GM23248 (cell line): Measurements from ENCODE around the gene USP19. TPM values are rescaled to one million over a fixed set of nuclear protein-coding genes. Genes with fewer than 3 reads are reported as not detected.

Source experiments
- DNase-seq: peaks from one replicate; pipeline ENCODE4 v3.0.0-alpha.2; 2015
- H2AFZ ChIP-seq: fragments of 200-600 bp; sonication (generic); 2 replicates; pipeline ENCODE4 v1.6.1; 2016; ENCODE audit warnings: antibody characterized with exemption
- H3F3A ChIP-seq: fragments of 200-600 bp; sonication (generic); 2 replicates; pipeline ENCODE4 v1.6.1; 2016; ENCODE audit warnings: mild to moderate bottlenecking, antibody characterized with exemption, mixed run types; ENCODE audit not compliant: insufficient read depth
- H3K27ac ChIP-seq: fragments of 200-600 bp; sonication (generic); 2 replicates; pipeline ENCODE4 v1.5.1; 2016; ENCODE audit warnings: mild to moderate bottlenecking
- H3K27me3 ChIP-seq: fragments of 200-600 bp; sonication (generic); replicated peaks from 2 replicates; pipeline ENCODE4 v1.6.1; 2016; ENCODE audit warnings: mild to moderate bottlenecking; ENCODE audit not compliant: insufficient read depth
- H3K36me3 ChIP-seq: fragments of 200-600 bp; sonication (generic); 2 replicates; pipeline ENCODE4 v1.6.1; 2016; ENCODE audit warnings: low read depth, mild to moderate bottlenecking
- H3K4me1 ChIP-seq: fragments of 200-600 bp; sonication (generic); 2 replicates; pipeline ENCODE4 v1.6.1; 2016; ENCODE audit warnings: mild to moderate bottlenecking; ENCODE audit not compliant: insufficient read depth
- H3K4me2 ChIP-seq: fragments of 200-600 bp; sonication (generic); one replicate; pipeline ENCODE4 v1.6.1; 2016; ENCODE audit warnings: mild to moderate bottlenecking; ENCODE audit not compliant: unreplicated experiment
- H3K4me3 ChIP-seq: fragments of 200-600 bp; sonication (generic); 2 replicates; pipeline ENCODE4 v1.5.1; 2016; ENCODE audit warnings: mild to moderate bottlenecking
- H3K79me2 ChIP-seq: fragments of 200-600 bp; sonication (generic); 2 replicates; pipeline ENCODE4 v1.6.1; 2016; ENCODE audit warnings: mild to moderate bottlenecking; ENCODE audit not compliant: insufficient read depth
- H3K9ac ChIP-seq: fragments of 200-600 bp; sonication (generic); 2 replicates; pipeline ENCODE4 v1.6.1; 2016; ENCODE audit warnings: mild to moderate bottlenecking
- H3K9me2 ChIP-seq: fragments of 200-600 bp; sonication (generic); 2 replicates; pipeline ENCODE4 v1.6.1; 2016; ENCODE audit warnings: mixed run types, mild to moderate bottlenecking, moderate library complexity; ENCODE audit not compliant: insufficient read depth
- H3K9me3 ChIP-seq: fragments of 200-600 bp; sonication (generic); one replicate; pipeline ENCODE4 v1.6.1; 2017; ENCODE audit warnings: low read depth
- H4K20me1 ChIP-seq: fragments of 200-600 bp; sonication (generic); 2 replicates; pipeline ENCODE4 v1.6.0; 2016; ENCODE audit not compliant: insufficient read depth
- EZH2 ChIP-seq: fragments of 200-600 bp; sonication (generic); IDR thresholded peaks from 2 replicates; pipeline ENCODE4 v1.6.1; 2018; ENCODE audit warnings: antibody characterized with exemption, mild to moderate bottlenecking; ENCODE audit not compliant: insufficient read depth, poor library complexity, severe bottlenecking
- EZH2phosphoT487 ChIP-seq: fragments of 200-600 bp; sonication (generic); IDR thresholded peaks from 2 replicates; pipeline ENCODE4 v1.6.1; 2018; ENCODE audit warnings: antibody characterized with exemption, moderate library complexity, mild to moderate bottlenecking, low read depth; ENCODE audit not compliant: insufficient read depth
- WGBS, 2 experiments: methylation state at CpG; one replicate each; pipeline ENCODE4 v1.1.6; 2015 to 2017; ENCODE audit warnings: low lambda C conversion rate in 2 of 2, low coverage in 1 of 2; ENCODE audit errors: missing lambda C conversion rate in 2 of 2; 5-methylcytosine and 5-hydroxymethylcytosine counted together
- in situ Hi-C: fragments of 300-500 bp; cut with MboI; formaldehyde crosslinking; loops from 2 replicates; pipeline ENCODE4 v1.15.0; 2020
- polyA plus RNA-seq: library from polyadenylated mRNA; unstranded; fragments of >200 nt; fragmentation: Nextera tagmentation; extraction: Ambion mirVana; gene quantifications from 2 replicates; pipeline ENCODE4 v1.2.1, GENCODE V29; 2016
- total RNA-seq: library from RNA; depleted of rRNA; stranded (reverse); fragments of >200 nt; shearing (Covaris generic); gene quantifications from 2 replicates; pipeline ENCODE4 v1.2.3, GENCODE V29; 2014

Gene USP19
- total and polyA plus RNA-seq, 2 experiments from 2014 or later, result 17.0 to 31.6 TPM

- H3K79me2 ChIP-seq, result peaks cover 39% of the 10 kb centered on the region
- H2AFZ ChIP-seq, result peak within 1 kb of the TSS; percentile 100
- in situ Hi-C loops, result loop anchor here (25.0 kb wide), 1 partner anchor 271 kb away; the partner anchor contains the start of gene NICN1
Measured at GRCh38 chr3:49165771-49166751, 45.4 kb upstream of the USP19 start, which contains the start of gene CCDC71. Gene CCDC71 (minus strand): TSS chr3:49166331. CDS start chr3:49164208, 2,123 bp downstream.

GRCh38 chr3:49164983-49165720 is 44.5 kb upstream of the USP19 start:
- peaks cover 39% of the 10 kb centered on the region for H3K79me2 ChIP-seq
- H4K20me1 ChIP-seq, result no peaks in the 10 kb centered on the region
- peak overlapping the region; percentile 94 for H3K4me3 ChIP-seq
- no peaks in the 10 kb centered on the region; the same call in 1 of the 2 replicates for H3K36me3 ChIP-seq
- no peaks in the 10 kb centered on the region for H3F3A ChIP-seq
- H2AFZ ChIP-seq, result no peak overlapping the region
- peak overlapping the region; percentile 48 for H3K27ac ChIP-seq
- TF ChIP-seq EZH2phosphoT487 (no peak), EZH2 (no peak)
- in situ Hi-C loops, result loop anchor here (25.0 kb wide), 1 partner anchor 272 kb away; the partner anchor contains the start of gene NICN1
- H3K27me3 ChIP-seq, result no peaks in the 10 kb centered on the region
- WGBS, 2 experiments, result 26 to 29% methylated on average over 6 of the region's 6 CpGs
- no peaks in the 10 kb centered on the region for H3K9me2 ChIP-seq
- peak; percentile 32 for DNase-seq
- peaks cover 6% of the 10 kb centered on the region for H3K4me1 ChIP-seq
- H3K4me2 ChIP-seq, result peak overlapping the region; percentile 99
- H3K9me3 ChIP-seq, result no peaks in the 10 kb centered on the region
- peak overlapping the region; percentile 94 for H3K9ac ChIP-seq

More at GRCh38 chr3:49165771-49166751, 45.4 kb upstream of the USP19 start, which contains the start of gene CCDC71:
- Histone ChIP-seq H3K9me2 (no peaks in the 10 kb centered on the region), H3K27ac (peak within 1 kb of the TSS; percentile 48), H3K9ac (peak within 1 kb of the TSS; percentile 94), H3K36me3 (no peaks in the 10 kb centered on the region; the same call in 1 of the 2 replicates), H3K4me1 (peaks cover 11% of the 10 kb centered on the region), H3K9me3 (no peaks in the 10 kb centered on the region), H3K27me3 (no peaks in the 10 kb centered on the region), H4K20me1 (no peaks in the 10 kb centered on the region), H3F3A (no peaks in the 10 kb centered on the region), H3K4me3 (peak within 1 kb of the TSS; percentile 94), H3K4me2 (peak within 1 kb of the TSS; percentile 99)
- TF ChIP-seq EZH2, result no peak
- no peak for TF ChIP-seq EZH2phosphoT487
- peak; percentile 88 for DNase-seq
- WGBS, 2 experiments, result 3 to 5% methylated on average over 51 to 54 of the region's 69 CpGs

GRCh38 chr3:49163609-49164008 is 43.0 kb upstream of the USP19 start:
- no peak for DNase-seq
- Histone ChIP-seq H3K4me3 (no peak overlapping the region), H3K9me3 (no peaks in the 10 kb centered on the region), H3K27ac (no peak overlapping the region), H3F3A (no peaks in the 10 kb centered on the region), H3K27me3 (no peaks in the 10 kb centered on the region), H3K4me1 (peaks cover 6% of the 10 kb centered on the region), H2AFZ (no peak overlapping the region), H3K4me2 (no peak overlapping the region), H3K9me2 (no peaks in the 10 kb centered on the region), H3K79me2 (peaks cover 39% of the 10 kb centered on the region), H3K9ac (no peak overlapping the region), H4K20me1 (no peaks in the 10 kb centered on the region), H3K36me3 (no peaks in the 10 kb centered on the region; the same call in 1 of the 2 replicates)
- WGBS, 2 experiments, result 87 to 92% methylated on average over 8 of the region's 8 CpGs
- in situ Hi-C loops, result loop anchor here (25.0 kb wide), 1 partner anchor 274 kb away; the partner anchor contains the start of gene NICN1
- TF ChIP-seq EZH2 (no peak), EZH2phosphoT487 (no peak)
